ENCODE measurements around the gene FGD5. TPM values are rescaled to one million over a fixed set of nuclear protein-coding genes. Genes with fewer than 3 reads are reported as not detected.

FGD5 gene
- polyA plus RNA-seq, 3 donors: 0.03 TPM; not detected in 2

- Histone ChIP-seq H3K4me1 (ENCODE audit: control insufficient read depth in 1 of 2, insufficient read depth in 2 of 2, low read length in 2 of 2) (no peaks in the 10 kb centered on the region), H3K9ac (ENCODE audit: insufficient read depth, low read length, poor library complexity, severe bottlenecking) (no peak overlapping the region), H3K27ac (ENCODE audit: low read depth in 1 of 2, low read length in 2 of 2) (no peak overlapping the region), H3K9me3 (replicated peaks in 1 of 2; ENCODE audit: control insufficient read depth in 1 of 2, insufficient read depth in 1 of 2, low read length in 2 of 2) (no peaks in the 10 kb centered on the region), H2AFZ (ENCODE audit: insufficient read depth, low read depth, low read length, poor library complexity, severe bottlenecking) (no peak overlapping the region), H4K20me1 (ENCODE audit: insufficient read depth, low read length) (peaks cover 70% of the 10 kb centered on the region), H3K79me2 (ENCODE audit: insufficient read depth, low read length) (peaks cover 97% of the 10 kb centered on the region), H3K4me3 (replicated peaks in 1 of 3; ENCODE audit: low read depth in 2 of 3, low read length in 3 of 3) (no peak overlapping the region), H3K4me2 (replicated peaks; ENCODE audit: extremely low read depth, low read length, poor library complexity, severe bottlenecking) (no peak overlapping the region), H3K36me3 (replicated peaks in 1 of 2; ENCODE audit: control insufficient read depth in 1 of 2, insufficient read depth in 2 of 2, low read length in 2 of 2) (peaks cover 19 to 71% of the 10 kb centered on the region in 2 donors), H3K27me3 (ENCODE audit: control insufficient read depth in 2 of 2, insufficient read depth in 2 of 2, low read length in 2 of 2) (no peaks in the 10 kb centered on the region)
- no peak for TF ChIP-seq CTCF (IDR thresholded peaks at IDR 0.05)
- Mint-ChIP-seq H3K4me1 (peaks cover 11% of the 10 kb centered on the region), H3K4me3 (no peak overlapping the region), H3K27me3 (ENCODE audit: low read depth in 3 of 3) (no peaks in the 10 kb centered on the region), H3K9me3 (peaks cover 0 to 3% (median 0%) of the 10 kb centered on the region in 7 donors), H3K36me3 (peaks cover 35 to 50% of the 10 kb centered on the region in 2 donors), H3K27ac (peak overlapping the region in 2 of 7 donors; percentile 15 to 48)
- intact Hi-C loops (cut with micrococcal nuclease): no loop called here
- DNase-seq: no peak
- 98% methylated on average over 4 of the region's 5 CpGs for WGBS (ENCODE audit: insufficient coverage)
Observed at GRCh38 chr3:14962762-14963161, 144.0 kb downstream of the FGD5 start.

GRCh38 chr3:14967285-14967684 lies 148.5 kb downstream of the FGD5 start:
- WGBS (ENCODE audit: insufficient coverage): 100% methylated on average over 1 of the region's 1 CpG
- Histone ChIP-seq H2AFZ (ENCODE audit: insufficient read depth, low read depth, low read length, poor library complexity, severe bottlenecking) (no peak overlapping the region), H3K4me3 (replicated peaks in 1 of 3; ENCODE audit: low read depth in 2 of 3, low read length in 3 of 3) (no peak overlapping the region), H3K4me2 (replicated peaks; ENCODE audit: extremely low read depth, low read length, poor library complexity, severe bottlenecking) (no peak overlapping the region), H3K27me3 (ENCODE audit: control insufficient read depth in 2 of 2, insufficient read depth in 2 of 2, low read length in 2 of 2) (no peaks in the 10 kb centered on the region), H3K36me3 (replicated peaks in 1 of 2; ENCODE audit: control insufficient read depth in 1 of 2, insufficient read depth in 2 of 2, low read length in 2 of 2) (peaks cover 15 to 55% of the 10 kb centered on the region in 2 donors), H4K20me1 (ENCODE audit: insufficient read depth, low read length) (peaks cover 47% of the 10 kb centered on the region), H3K79me2 (ENCODE audit: insufficient read depth, low read length) (peaks cover 69% of the 10 kb centered on the region), H3K9ac (ENCODE audit: insufficient read depth, low read length, poor library complexity, severe bottlenecking) (no peak overlapping the region), H3K4me1 (ENCODE audit: control insufficient read depth in 1 of 2, insufficient read depth in 2 of 2, low read length in 2 of 2) (no peaks in the 10 kb centered on the region), H3K9me3 (replicated peaks in 1 of 2; ENCODE audit: control insufficient read depth in 1 of 2, insufficient read depth in 1 of 2, low read length in 2 of 2) (no peaks in the 10 kb centered on the region), H3K27ac (ENCODE audit: low read depth in 1 of 2, low read length in 2 of 2) (no peak overlapping the region)
- Mint-ChIP-seq H3K4me3 (no peak overlapping the region), H3K4me1 (no peaks in the 10 kb centered on the region), H3K27me3 (ENCODE audit: low read depth in 3 of 3) (no peaks in the 10 kb centered on the region), H3K9me3 (peaks cover 0 to 4% (median 0%) of the 10 kb centered on the region in 7 donors), H3K27ac (no peak overlapping the region), H3K36me3 (peaks cover 24 to 51% of the 10 kb centered on the region in 2 donors)
- intact Hi-C loops (cut with micrococcal nuclease): no loop called here
- no peak for TF ChIP-seq CTCF (IDR thresholded peaks at IDR 0.05)
- DNase-seq: no peak
